Gastroesophageal sphincter (tissue), 4 donors: Measurements from ENCODE around the gene AACS. TPM values are rescaled to one million over a fixed set of nuclear protein-coding genes. Genes with fewer than 3 reads are reported as not detected.
"Not testable (repeated sequence)": the region's sequence is repeated elsewhere in the genome, so short reads cannot be mapped to it uniquely, and the experiment has no call there.

Experiments used
- ATAC-seq: fragments of 150-250 bp; one replicate; pipeline ENCODE4 v1.9.1; 2016; ENCODE audit warnings: mild to moderate bottlenecking, moderate library complexity
- H3K27ac ChIP-seq, 4 donors: fragments of 200-600 bp; sonication (generic) in 3 of 4; 1 replicate in 3 of 4; 2 replicates in 1 of 4; pipeline ENCODE4 v1.5.1; 2016 to 2019
- H3K27me3 ChIP-seq: fragments of 200-600 bp; sonication (generic); one replicate; pipeline ENCODE4 v1.5.1; 2019
- H3K36me3 ChIP-seq, 2 donors: fragments of 200-600 bp; sonication (generic); one replicate each; pipeline ENCODE4 v1.5.1; 2019; ENCODE audit warnings: control low read depth in 1 of 2
- H3K4me1 ChIP-seq, 3 donors: fragments of 200-600 bp; sonication (generic); 1 replicate in 2 of 3; 2 replicates in 1 of 3; pipeline ENCODE4 v1.5.1; 2016 to 2019; ENCODE audit warnings: control low read depth in 2 of 3
- H3K4me3 ChIP-seq, 2 donors: fragments of 200-600 bp; sonication (generic); one replicate each; pipeline ENCODE4 v1.5.1; 2019; ENCODE audit warnings: mild to moderate bottlenecking in 1 of 2, moderate library complexity in 1 of 2
- H3K9me3 ChIP-seq, 3 donors: fragments of 200-600 bp; sonication (generic); one replicate each; pipeline ENCODE4 v1.5.1; 2017 to 2019; ENCODE audit warnings: control low read depth in 2 of 3
- CTCF ChIP-seq, 4 experiments: fragments of 200-600 bp in 2 of 4; fragments of 450-650 bp in 2 of 4; sonication (generic) in 1 of 4; IDR thresholded peaks; one replicate each; pipeline ENCODE4 v1.5.1; 2017 to 2019; ENCODE audit warnings: antibody characterized with exemption in 4 of 4, mild to moderate bottlenecking in 2 of 4, moderate library complexity in 2 of 4
- EP300 ChIP-seq: sonication (generic); formaldehyde crosslinking; IDR thresholded peaks from one replicate; pipeline ENCODE4 v1.6.1; 2017; ENCODE audit warnings: antibody characterized with exemption, mild to moderate bottlenecking
- POLR2A ChIP-seq, 2 donors: fragments of 450-650 bp; IDR thresholded peaks; one replicate each; pipeline ENCODE4 v1.6.1; 2017; ENCODE audit warnings: antibody characterized with exemption in 2 of 2, mild to moderate bottlenecking in 2 of 2, moderate library complexity in 1 of 2
- POLR2AphosphoS5 ChIP-seq: sonication (generic); formaldehyde crosslinking; IDR thresholded peaks from one replicate; pipeline ENCODE4 v1.6.1; 2017; ENCODE audit warnings: antibody characterized with exemption
- WGBS, 2 donors: methylation state at CpG; one replicate each; pipeline ENCODE4 v1.1.5; 2018; ENCODE audit warnings: low coverage in 1 of 2; 5-methylcytosine and 5-hydroxymethylcytosine counted together
- total RNA-seq, 4 donors: library from RNA; depleted of rRNA; stranded (reverse); fragments of >200 nt; gene quantifications; one replicate each; pipeline ENCODE4 v1.1.0, GENCODE V29; 2016

Gene AACS
- total RNA-seq, 4 donors from 2014 or later = 10.3 to 14.6 (median 11.8) TPM

GRCh38 chr12:125079084-125079483, 13.8 kb downstream of the AACS start:
- ATAC-seq = no peak
- WGBS, 2 donors = 82 to 91% methylated on average over 7 to 8 of the region's 10 CpGs
- Histone ChIP-seq H3K9me3 (no peaks in the 10 kb centered on the region), H3K27ac (peak overlapping the region in 1 of 4 donors; percentile 18), H3K36me3 (peaks cover 0 to 93% of the 10 kb centered on the region in 2 donors), H3K4me3 (no peak overlapping the region), H3K27me3 (no peaks in the 10 kb centered on the region), H3K4me1 (no peaks in the 10 kb centered on the region)
- TF ChIP-seq EP300 (no peak), POLR2A (IDR thresholded peaks at IDR 0.05) (no peak), CTCF (IDR thresholded peaks at IDR 0.05) (no peak), POLR2AphosphoS5 (no peak)

- peak overlapping the region in 2 of 4 donors; percentile 10 to 29 for H3K27ac ChIP-seq
- no peaks in the 10 kb centered on the region for H3K27me3 ChIP-seq
- TF ChIP-seq EP300 (no peak), POLR2AphosphoS5 (no peak), POLR2A (IDR thresholded peaks at IDR 0.05) (no peak), CTCF (IDR thresholded peaks at IDR 0.05) (no peak)
- H3K9me3 ChIP-seq = no peaks in the 10 kb centered on the region
- H3K4me3 ChIP-seq = no peak overlapping the region
- peaks cover 0 to 93% of the 10 kb centered on the region in 2 donors for H3K36me3 ChIP-seq
- ATAC-seq = peak; percentile 93
- H3K4me1 ChIP-seq = no peaks in the 10 kb centered on the region
- 83 to 84% methylated on average over 12 to 15 of the region's 15 CpGs for WGBS, 2 donors
Observed at GRCh38 chr12:125079648-125080645, 14.7 kb downstream of the AACS start.

- no peaks in the 10 kb centered on the region for H3K9me3 ChIP-seq
Observed at GRCh38 chr12:125081427-125081826, 16.2 kb downstream of the AACS start.

GRCh38 chr12:125083072-125083471, 17.8 kb downstream of the AACS start:
- no peak for ATAC-seq
- TF ChIP-seq EP300 (no peak), CTCF (IDR thresholded peaks at IDR 0.05) (no peak), POLR2AphosphoS5 (no peak), POLR2A (IDR thresholded peaks at IDR 0.05) (no peak)
- Histone ChIP-seq H3K27ac (no peak overlapping the region), H3K4me1 (no peaks in the 10 kb centered on the region), H3K9me3 (no peaks in the 10 kb centered on the region), H3K27me3 (no peaks in the 10 kb centered on the region), H3K4me3 (no peak overlapping the region), H3K36me3 (peaks cover 0 to 93% of the 10 kb centered on the region in 2 donors)
- WGBS, 2 donors = 97 to 100% methylated on average over 1 to 3 of the region's 6 CpGs

More at GRCh38 chr12:125081427-125081826, 16.2 kb downstream of the AACS start:
- no peak for ATAC-seq
- H3K4me1 ChIP-seq = no peaks in the 10 kb centered on the region
- no peak for TF ChIP-seq POLR2A (IDR thresholded peaks at IDR 0.05)
- TF ChIP-seq CTCF (IDR thresholded peaks at IDR 0.05) = no peak
- no peaks in the 10 kb centered on the region for H3K27me3 ChIP-seq
- H3K27ac ChIP-seq = no peak overlapping the region
- 97 to 100% methylated on average over 1 to 11 of the region's 11 CpGs for WGBS, 2 donors
- H3K36me3 ChIP-seq = peaks cover 0 to 93% of the 10 kb centered on the region in 2 donors
- H3K4me3 ChIP-seq = no peak overlapping the region

- WGBS, 2 donors = 71 to 90% methylated on average over 2 to 5 of the region's 6 CpGs
- H3K9me3 ChIP-seq, H3K4me3 ChIP-seq, H3K27ac ChIP-seq, ATAC-seq, H3K4me1 ChIP-seq, H3K27me3 ChIP-seq: not testable (repeated sequence)
- H3K36me3 ChIP-seq = peaks cover 0 to 98% of the 10 kb centered on the region in 2 donors
Observed at GRCh38 chr12:125088199-125088598, 23.0 kb downstream of the AACS start.
